HG02885 (cell line): Measurements from ENCODE around the gene REPIN1.
A peak's percentile ranks its signal among the peaks of the same experiment; 100 is the strongest.

Experiments
- ATAC-seq: cut with Tn5 transposase; IDR thresholded peaks from one replicate; pipeline ENCODE4 v1.9.1; 2021; ENCODE audit warnings: mild to moderate bottlenecking; ENCODE audit not compliant: unreplicated experiment, poor library complexity

The REPIN1 gene

DNA sequence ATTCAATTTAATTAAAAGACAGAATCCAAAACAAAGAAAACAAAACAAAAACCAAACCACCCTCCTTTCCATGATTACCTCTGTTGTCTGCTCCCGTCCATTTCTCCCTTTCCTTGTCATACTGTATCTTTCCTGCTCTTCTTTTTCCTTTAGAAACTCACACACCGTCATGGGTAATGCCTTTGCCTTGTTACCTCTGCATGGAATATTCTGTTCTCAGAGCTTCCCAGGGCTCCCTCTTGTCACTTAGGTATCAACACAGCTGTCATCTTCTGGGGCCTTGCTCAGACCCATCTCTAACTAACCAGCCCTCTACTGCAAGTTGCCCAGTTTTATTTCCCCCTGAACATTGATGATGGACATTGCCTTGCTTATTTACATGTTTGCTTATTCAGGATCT, 51.6 kb downstream of the REPIN1 start:
- no peak for ATAC-seq

DNA sequence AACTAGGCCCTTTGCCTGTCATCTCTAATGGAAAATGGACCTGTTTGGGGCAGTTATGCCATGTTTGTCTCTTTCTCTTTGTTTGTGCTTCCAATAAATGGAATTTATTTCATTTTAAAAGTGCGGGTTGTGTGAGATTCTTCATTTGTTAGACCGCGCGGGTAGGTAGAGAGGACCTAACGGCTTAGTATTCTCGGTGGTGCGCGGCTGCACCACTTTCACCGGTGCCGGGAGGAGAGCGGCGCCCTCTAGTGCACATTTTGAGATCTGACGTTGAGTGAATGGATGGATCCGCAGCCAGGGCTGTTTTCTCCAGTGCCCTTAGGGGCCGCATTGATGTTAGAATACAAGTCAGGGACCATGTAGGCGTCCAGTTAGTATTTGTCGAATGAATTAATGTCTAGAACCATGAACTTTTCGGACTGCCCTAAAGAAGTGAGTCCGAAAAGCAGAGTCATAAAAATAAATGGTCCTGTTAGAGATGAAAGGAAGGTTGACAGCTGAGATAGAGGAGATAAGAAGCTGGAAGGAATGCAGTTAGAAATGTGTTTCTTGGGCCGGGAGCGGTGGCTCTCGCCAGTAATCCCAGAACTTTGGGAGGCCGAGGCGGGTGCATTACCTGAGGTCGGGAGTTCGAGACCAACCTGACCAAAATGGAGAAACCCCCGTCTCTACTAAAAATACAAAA, 52.5 kb downstream of the REPIN1 start:
- peak; percentile 97 for ATAC-seq

- ATAC-seq: no peak
These were observed 53.2 kb downstream of the REPIN1 start for GRCh38 chr7:150421831-150422230.
